Uterus (tissue), 4 donors: ENCODE results near the gene TTPAL. TPM values are rescaled to one million over a fixed set of nuclear protein-coding genes. Genes with fewer than 3 reads are reported as not detected.

Source experiments
- DNase-seq, 2 donors: peaks; one replicate each; pipeline ENCODE4 v3.0.0-alpha.2; 2019 to 2020
- H3K27ac ChIP-seq, 2 donors: fragments of 200-600 bp; sonication (generic); 1 replicate in 1 of 2; 2 replicates in 1 of 2; pipeline ENCODE4 v1.5.1; 2016 to 2018
- H3K27me3 ChIP-seq, 2 donors: fragments of 200-600 bp; sonication (generic); one replicate each; pipeline ENCODE4 v1.5.1; 2018 to 2019; ENCODE audit warnings: control low read depth in 1 of 2
- H3K36me3 ChIP-seq, 2 donors: fragments of 200-600 bp; sonication (generic); one replicate each; pipeline ENCODE4 v1.5.1; 2019; ENCODE audit warnings: control low read depth in 1 of 2
- H3K4me1 ChIP-seq, 2 donors: fragments of 200-600 bp; sonication (generic); one replicate each; pipeline ENCODE4 v1.5.1; 2018 to 2019; ENCODE audit warnings: control low read depth in 1 of 2
- H3K4me3 ChIP-seq, 2 donors: fragments of 200-600 bp; sonication (generic); 1 replicate in 1 of 2; 2 replicates in 1 of 2; pipeline ENCODE4 v1.5.1; 2018 to 2019; ENCODE audit warnings: mild to moderate bottlenecking in 1 of 2
- H3K9me3 ChIP-seq, 2 donors: fragments of 200-600 bp; sonication (generic); one replicate each; pipeline ENCODE4 v1.5.1; 2019; ENCODE audit warnings: control low read depth in 1 of 2
- POLR2A ChIP-seq, 2 donors: fragments of 450-650 bp; IDR thresholded peaks; one replicate each; pipeline ENCODE4 v1.6.1; 2016; ENCODE audit warnings: antibody characterized with exemption in 2 of 2, mild to moderate bottlenecking in 1 of 2, moderate library complexity in 1 of 2
- intact Hi-C: fragments of 100-400 bp; cut with DNase I; formaldehyde crosslinking; loops from one replicate; pipeline ENCODE4 v1.15.1; 2023; ENCODE audit warnings: low total_unique reads
- total RNA-seq, 4 donors: library from RNA; depleted of rRNA in 3 of 4; stranded (reverse); fragments of >200 nt in 3 of 4; gene quantifications; one replicate each; pipeline versions ENCODE4 v1.1.0 to v1.2.4, GENCODE V29; 2014 to 2023
- TF ChIP-seq, protein P1 (sequence below), 4 experiments: fragments of 200-600 bp in 2 of 4; fragments of 450-650 bp in 2 of 4; sonication (generic) in 2 of 4; IDR thresholded peaks; one replicate each; pipeline ENCODE4 v1.5.1; 2016 to 2019; ENCODE audit warnings: antibody characterized with exemption in 4 of 4, mild to moderate bottlenecking in 2 of 4, moderate library complexity in 1 of 4
- donor health status: DM: yes; HTN: yes; CAD: no.

The TTPAL gene
- total RNA-seq, 4 donors from 2014 or later: 4.9 to 18.2 (median 10.0) TPM

DNA sequence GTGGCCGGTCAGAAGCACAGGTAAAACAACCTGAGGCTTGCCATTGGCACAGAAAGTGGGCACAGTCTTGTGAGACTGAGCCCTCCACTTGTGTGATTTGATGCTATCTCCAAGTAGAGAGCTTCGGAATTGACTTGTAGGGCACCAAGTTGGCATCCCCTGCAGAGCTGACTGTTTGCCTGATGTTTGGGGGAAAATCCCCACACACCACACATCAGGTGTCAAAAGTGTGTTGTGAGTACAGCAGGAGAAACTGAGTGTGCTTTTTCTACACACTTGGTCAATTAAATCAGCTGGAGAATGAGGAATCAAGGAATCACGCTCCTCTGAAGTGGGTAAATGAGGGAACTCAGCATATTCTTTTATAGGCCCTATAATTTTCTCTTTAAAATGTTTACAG, 45.2 kb downstream of the TTPAL start:
- H3K4me3 ChIP-seq: peak overlapping the region; percentile 87 to 90
- H3K27me3 ChIP-seq: no peaks in the 10 kb centered on the region
- peak overlapping the region; percentile 98 for H3K27ac ChIP-seq
- intact Hi-C loops: no loop called here
- H3K36me3 ChIP-seq: no peaks in the 10 kb centered on the region
- H3K4me1 ChIP-seq: peaks cover 8 to 9% of the 10 kb centered on the region in 2 donors
- H3K9me3 ChIP-seq: no peaks in the 10 kb centered on the region
- no peak for DNase-seq
- TF ChIP-seq, protein P1, sequence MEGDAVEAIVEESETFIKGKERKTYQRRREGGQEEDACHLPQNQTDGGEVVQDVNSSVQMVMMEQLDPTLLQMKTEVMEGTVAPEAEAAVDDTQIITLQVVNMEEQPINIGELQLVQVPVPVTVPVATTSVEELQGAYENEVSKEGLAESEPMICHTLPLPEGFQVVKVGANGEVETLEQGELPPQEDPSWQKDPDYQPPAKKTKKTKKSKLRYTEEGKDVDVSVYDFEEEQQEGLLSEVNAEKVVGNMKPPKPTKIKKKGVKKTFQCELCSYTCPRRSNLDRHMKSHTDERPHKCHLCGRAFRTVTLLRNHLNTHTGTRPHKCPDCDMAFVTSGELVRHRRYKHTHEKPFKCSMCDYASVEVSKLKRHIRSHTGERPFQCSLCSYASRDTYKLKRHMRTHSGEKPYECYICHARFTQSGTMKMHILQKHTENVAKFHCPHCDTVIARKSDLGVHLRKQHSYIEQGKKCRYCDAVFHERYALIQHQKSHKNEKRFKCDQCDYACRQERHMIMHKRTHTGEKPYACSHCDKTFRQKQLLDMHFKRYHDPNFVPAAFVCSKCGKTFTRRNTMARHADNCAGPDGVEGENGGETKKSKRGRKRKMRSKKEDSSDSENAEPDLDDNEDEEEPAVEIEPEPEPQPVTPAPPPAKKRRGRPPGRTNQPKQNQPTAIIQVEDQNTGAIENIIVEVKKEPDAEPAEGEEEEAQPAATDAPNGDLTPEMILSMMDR (IDR thresholded peaks at IDR 0.05): no peak
- no peak for TF ChIP-seq POLR2A (IDR thresholded peaks at IDR 0.05)

DNA sequence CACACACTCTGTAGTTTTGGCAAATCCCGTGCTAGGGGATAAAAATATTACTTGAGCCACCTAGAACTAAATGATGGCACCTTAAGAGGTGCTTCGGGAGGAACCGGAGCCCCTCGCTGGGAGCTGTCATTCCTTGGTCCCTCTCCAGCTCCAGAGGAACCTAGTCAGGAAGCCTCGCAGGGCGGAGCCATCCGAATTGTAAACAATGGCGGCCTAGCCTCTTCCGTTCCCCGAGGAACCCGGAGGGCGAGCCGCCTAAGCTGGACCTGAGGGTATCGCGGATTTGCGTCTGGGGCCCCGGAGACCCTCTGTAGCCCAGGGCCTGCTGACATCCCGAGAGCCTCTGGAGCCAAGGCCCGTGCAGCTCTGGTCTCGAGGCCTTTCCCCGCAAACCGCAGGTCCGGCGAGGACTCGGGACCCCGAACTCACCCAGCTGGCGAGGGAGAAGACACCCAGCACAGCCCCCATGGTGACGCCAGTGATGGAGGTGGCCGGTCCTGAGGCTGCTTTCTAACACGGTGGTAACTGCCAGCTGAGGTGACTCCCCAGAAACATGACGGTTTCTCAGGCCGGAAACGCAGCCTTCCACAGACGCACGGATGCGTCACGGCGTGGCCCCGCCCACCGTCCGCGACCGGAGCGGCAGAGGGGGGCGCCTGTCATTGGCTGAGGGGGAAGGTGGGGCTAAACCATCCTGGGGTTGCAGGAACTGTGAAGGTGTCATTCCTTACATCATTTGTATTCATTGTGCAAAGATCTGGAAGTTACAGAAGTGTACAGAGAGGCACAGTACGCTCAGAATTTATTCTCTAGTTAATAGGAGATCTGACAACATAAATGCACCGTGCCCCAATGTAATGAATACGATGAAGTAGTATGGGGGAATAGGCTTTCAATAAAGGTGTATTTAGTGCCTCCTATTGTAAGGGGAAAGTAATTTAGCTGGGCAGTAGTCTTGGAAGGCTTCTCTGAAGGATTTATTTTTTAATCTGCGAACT, 46.1 kb downstream of the TTPAL start, which contains the start of gene SERINC3:
Gene SERINC3, minus strand, starts transcription at position 587 of the 998 bp plus-strand sequence. Its CDS starts 119 bp downstream, at position 468.
- intact Hi-C loops: no loop called here

DNA sequence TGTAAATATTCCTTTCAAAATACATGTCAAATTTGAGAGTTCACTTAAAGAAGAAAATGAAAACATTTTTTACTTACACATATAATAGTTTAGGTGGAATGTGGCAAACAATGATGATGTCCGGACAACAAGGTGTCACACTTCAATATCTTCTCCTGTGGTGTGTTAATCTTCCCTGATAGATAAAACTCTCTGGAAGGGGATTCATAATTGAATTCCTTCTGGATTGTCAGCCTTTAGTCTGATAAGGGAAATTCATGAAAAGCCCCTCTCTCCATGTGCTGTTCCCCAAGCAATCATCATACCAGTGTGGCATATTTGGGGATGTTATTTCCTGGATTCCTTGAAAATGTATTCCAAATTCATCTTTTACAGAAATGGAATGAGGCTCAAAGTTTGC, 47.2 kb downstream of the TTPAL start:
- Histone ChIP-seq H3K4me1 (peaks cover 7 to 9% of the 10 kb centered on the region in 2 donors), H3K27me3 (no peaks in the 10 kb centered on the region), H3K9me3 (no peaks in the 10 kb centered on the region), H3K36me3 (no peaks in the 10 kb centered on the region), H3K27ac (peak overlapping the region; percentile 98), H3K4me3 (no peak overlapping the region)
- intact Hi-C loops: no loop called here
- DNase-seq: no peak
- no peak for TF ChIP-seq POLR2A (IDR thresholded peaks at IDR 0.05)
- TF ChIP-seq, protein P1 (IDR thresholded peaks at IDR 0.05): no peak

More for the DNA sequence above, 46.1 kb downstream of the TTPAL start, which contains the start of gene SERINC3:
- H3K36me3 ChIP-seq: no peaks in the 10 kb centered on the region
- peak within 1 kb of the TSS; percentile 98 for H3K27ac ChIP-seq
- no peaks in the 10 kb centered on the region for H3K9me3 ChIP-seq
- peaks cover 7 to 9% of the 10 kb centered on the region in 2 donors for H3K4me1 ChIP-seq
- no peaks in the 10 kb centered on the region for H3K27me3 ChIP-seq
- peak; percentile 86 to 90 for TF ChIP-seq POLR2A (IDR thresholded peaks at IDR 0.05)
- TF ChIP-seq, protein P1 (IDR thresholded peaks at IDR 0.05): peak in 1 of 4 experiments; percentile 7
- peak within 1 kb of the TSS; percentile 87 to 90 for H3K4me3 ChIP-seq
- peak; percentile 95 to 96 for DNase-seq

DNA sequence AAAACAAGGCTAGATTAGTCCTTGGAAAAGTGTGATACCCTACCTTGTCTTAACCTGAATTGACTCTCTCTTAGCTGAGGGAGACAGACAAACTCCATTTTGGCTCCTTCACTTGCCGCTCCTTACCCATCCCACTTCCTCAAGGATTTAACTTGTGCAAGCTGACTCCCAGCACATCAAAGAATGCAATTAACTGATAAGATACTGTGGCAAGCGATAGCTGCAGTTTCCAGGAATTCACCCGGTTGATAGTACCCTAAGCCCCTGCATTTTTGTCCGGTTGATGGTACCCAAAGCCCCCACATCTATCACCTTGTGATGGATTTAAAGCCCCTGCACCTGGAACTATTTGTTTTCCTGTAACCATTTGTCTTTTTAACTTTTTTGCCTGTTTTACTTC, 48.1 kb downstream of the TTPAL start:
- intact Hi-C loops: no loop called here
- Histone ChIP-seq H3K9me3 (no peaks in the 10 kb centered on the region), H3K27ac (peak overlapping the region in 1 of 2 donors; percentile 98), H3K36me3 (no peaks in the 10 kb centered on the region), H3K4me3 (no peak overlapping the region), H3K4me1 (peaks cover 7 to 9% of the 10 kb centered on the region in 2 donors), H3K27me3 (no peaks in the 10 kb centered on the region)
- no peak for TF ChIP-seq POLR2A (IDR thresholded peaks at IDR 0.05)
- TF ChIP-seq, protein P1 (IDR thresholded peaks at IDR 0.05): no peak
- DNase-seq: no peak

DNA sequence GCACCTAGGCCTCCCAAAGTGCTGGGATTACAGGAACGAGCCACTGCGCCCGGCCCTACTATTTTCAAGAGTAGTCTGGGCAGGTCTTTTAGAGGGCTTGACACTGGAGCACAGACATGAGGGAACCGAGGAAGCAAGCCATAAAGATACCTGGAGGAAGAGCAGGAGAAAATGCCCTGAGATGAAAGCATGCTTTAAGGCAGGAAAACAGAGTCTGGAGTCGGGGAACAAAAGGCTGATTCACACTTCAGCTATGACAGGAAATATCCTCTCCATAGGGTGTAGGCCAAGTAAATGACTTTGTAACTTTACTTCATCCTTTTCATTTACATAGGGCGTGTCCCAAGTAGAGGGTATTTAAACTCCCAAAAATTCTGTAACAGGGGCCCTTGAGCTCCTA, 50.5 kb downstream of the TTPAL start:
- H3K27ac ChIP-seq: no peak overlapping the region
- no peak for DNase-seq
- H3K27me3 ChIP-seq: no peaks in the 10 kb centered on the region
- no peaks in the 10 kb centered on the region for H3K36me3 ChIP-seq
- H3K4me3 ChIP-seq: no peak overlapping the region
- TF ChIP-seq, protein P1 (IDR thresholded peaks at IDR 0.05): no peak
- TF ChIP-seq POLR2A (IDR thresholded peaks at IDR 0.05): no peak
- intact Hi-C loops: no loop called here
- H3K9me3 ChIP-seq: no peaks in the 10 kb centered on the region
- no peaks in the 10 kb centered on the region for H3K4me1 ChIP-seq
